IMR-90 (cell line): Measurements from ENCODE around the gene ISM1.

Experiments used
- BHLHE40 ChIP-seq: fragments of 150-350 bp; IDR thresholded peaks from 2 replicates; pipeline ENCODE4 v1.6.1; 2016; ENCODE audit warnings: mild to moderate bottlenecking, low read depth, low read length
- CTCF ChIP-seq: conservative IDR thresholded peaks from 2 replicates; pipeline ENCODE4 v1.5.1; 2012; ENCODE audit warnings: mild to moderate bottlenecking, low read depth, low read length, improper control_type of control experiment
- MAZ ChIP-seq: IDR thresholded peaks from 2 replicates; pipeline ENCODE4 v1.6.1; 2012; ENCODE audit warnings: low read depth, mild to moderate bottlenecking, low read length, improper control_type of control experiment, moderate library complexity, borderline replicate concordance
- POLR2A ChIP-seq: IDR thresholded peaks from 2 replicates; pipeline ENCODE4 v1.6.1; 2012; ENCODE audit warnings: mild to moderate bottlenecking, low read depth, low read length

GRCh38 chr20:13283869-13284829, 63.1 kb downstream of the ISM1 start:
- no peak for TF ChIP-seq MAZ
- no peak for TF ChIP-seq CTCF
- no peak for TF ChIP-seq POLR2A
- no peak for TF ChIP-seq BHLHE40
